Loucy (cell line): Measurements from ENCODE around the gene SERPINA12.

Experiments
- EZH2phosphoT487 ChIP-seq: fragments of 200-600 bp; IDR thresholded peaks from 2 replicates; pipeline ENCODE4 v1.6.1; 2018; ENCODE audit warnings: antibody characterized with exemption, mild to moderate bottlenecking, moderate library complexity, borderline replicate concordance
- TF ChIP-seq, protein P1 (sequence below): fragments of 200-600 bp; sonication (generic); conservative IDR thresholded peaks from 2 replicates; pipeline ENCODE4 v1.5.1; 2014; ENCODE audit warnings: mild to moderate bottlenecking, antibody characterized with exemption, low read length

DNA sequence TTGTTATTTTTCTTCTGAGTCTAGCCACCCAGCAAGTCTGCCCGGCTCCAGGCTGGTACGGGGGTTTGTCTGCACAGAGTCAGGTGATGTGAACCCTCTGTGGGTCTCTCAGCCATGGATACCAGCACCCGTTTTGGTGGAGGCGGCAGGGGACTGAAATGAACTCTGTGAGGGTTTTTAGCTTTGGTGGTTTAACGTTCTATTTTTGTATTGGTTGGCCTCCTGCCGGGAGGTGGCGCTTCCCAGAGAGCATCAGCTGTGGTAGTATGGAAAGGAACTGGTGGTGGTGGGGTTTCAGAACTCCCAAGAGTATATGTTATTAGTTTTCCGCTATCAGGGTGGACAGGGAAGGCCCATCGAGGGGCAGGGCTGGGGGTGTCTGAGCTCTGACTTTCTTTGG lies 46.7 kb upstream of the SERPINA12 start:
- TF ChIP-seq, protein P1, sequence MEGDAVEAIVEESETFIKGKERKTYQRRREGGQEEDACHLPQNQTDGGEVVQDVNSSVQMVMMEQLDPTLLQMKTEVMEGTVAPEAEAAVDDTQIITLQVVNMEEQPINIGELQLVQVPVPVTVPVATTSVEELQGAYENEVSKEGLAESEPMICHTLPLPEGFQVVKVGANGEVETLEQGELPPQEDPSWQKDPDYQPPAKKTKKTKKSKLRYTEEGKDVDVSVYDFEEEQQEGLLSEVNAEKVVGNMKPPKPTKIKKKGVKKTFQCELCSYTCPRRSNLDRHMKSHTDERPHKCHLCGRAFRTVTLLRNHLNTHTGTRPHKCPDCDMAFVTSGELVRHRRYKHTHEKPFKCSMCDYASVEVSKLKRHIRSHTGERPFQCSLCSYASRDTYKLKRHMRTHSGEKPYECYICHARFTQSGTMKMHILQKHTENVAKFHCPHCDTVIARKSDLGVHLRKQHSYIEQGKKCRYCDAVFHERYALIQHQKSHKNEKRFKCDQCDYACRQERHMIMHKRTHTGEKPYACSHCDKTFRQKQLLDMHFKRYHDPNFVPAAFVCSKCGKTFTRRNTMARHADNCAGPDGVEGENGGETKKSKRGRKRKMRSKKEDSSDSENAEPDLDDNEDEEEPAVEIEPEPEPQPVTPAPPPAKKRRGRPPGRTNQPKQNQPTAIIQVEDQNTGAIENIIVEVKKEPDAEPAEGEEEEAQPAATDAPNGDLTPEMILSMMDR = no peak
- TF ChIP-seq EZH2phosphoT487 = no peak
